ENCODE measurements around the gene ACADVL.

DNA sequence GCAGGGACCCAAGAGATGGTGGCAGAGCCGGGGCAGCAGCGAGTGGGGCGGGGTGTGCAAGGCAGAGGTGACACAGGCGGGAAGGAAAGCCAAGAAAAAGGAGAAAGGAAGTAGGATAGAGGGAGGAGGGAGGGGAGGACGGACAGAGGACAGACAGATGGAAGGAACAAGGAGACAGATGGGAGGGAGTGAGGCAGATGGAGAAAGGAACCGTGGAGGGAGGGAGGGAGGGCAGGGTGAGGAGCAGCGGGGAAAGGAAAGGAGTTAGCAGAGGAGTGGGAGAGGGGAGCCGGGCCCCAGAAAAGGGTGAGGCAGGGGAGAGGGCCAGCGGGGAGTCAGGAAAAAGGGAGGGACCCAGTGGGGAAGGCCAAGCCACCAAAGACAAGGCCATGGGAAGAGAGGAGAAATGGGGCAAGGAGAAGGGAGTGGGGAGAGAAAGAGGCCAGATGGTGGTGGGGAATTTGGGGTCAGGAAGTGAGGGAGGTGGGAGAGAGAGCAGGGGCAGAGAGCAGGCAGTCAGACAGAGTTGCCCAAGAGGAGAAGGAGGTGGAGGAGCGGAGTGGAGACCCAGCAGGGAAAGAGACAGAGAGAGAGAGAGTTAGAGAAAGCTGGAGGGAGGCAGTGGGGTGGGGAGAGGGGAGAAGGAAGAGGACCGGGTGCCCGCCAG lies 27.3 kb upstream of the ACADVL start:
- TF ChIP-seq EZH2 (IDR thresholded peaks at IDR 0.05), result no peak
- no peak for TF ChIP-seq POLR2AphosphoS5 (IDR thresholded peaks at IDR 0.05; ENCODE audit: borderline replicate concordance, low read depth, low read length)
